Muscle of arm (tissue), 14 donors: Measurements from ENCODE around the gene ZNF775. TPM values are rescaled to one million over a fixed set of nuclear protein-coding genes. Genes with fewer than 3 reads are reported as not detected.

Source experiments
- DNase-seq: peaks from one replicate; pipeline ENCODE4 v3.0.0-alpha.2; 2013
- long read RNA-seq, 11 donors: transcript quantifications; one replicate each; lab custom pipeline, GENCODE V29; 2026
- polyA plus RNA-seq, 12 donors: library from polyadenylated mRNA; unstranded; fragments of 120-200 nt; gene quantifications; one replicate each; pipeline ENCODE4 v1.2.1, GENCODE V29; 2013; ENCODE audit not compliant: insufficient read length in 12 of 12

Gene ZNF775
- 1 to 10 TPM in 11 of 12 donors, not detected in 1; 3.4 to 9.4 (median 5.1) TPM for polyA plus RNA-seq
- long read RNA-seq, donor 1, partial matches to known transcripts: 0 of 4 reads
- long read RNA-seq, donor 1, other reads (novel, unspliced or antisense): 0 of 4 reads
- long read RNA-seq, donor 2, partial matches to known transcripts: 0 of 3 reads
- long read RNA-seq, donor 2, other reads (novel, unspliced or antisense): 0 of 3 reads
- long read RNA-seq, donor 3, partial matches to known transcripts: 0 of 1 reads
- long read RNA-seq, donor 3, other reads (novel, unspliced or antisense): 0 of 1 reads
- long read RNA-seq, donor 4, partial matches to known transcripts: 0 of 3 reads
- long read RNA-seq, donor 4, other reads (novel, unspliced or antisense): 0 of 3 reads
- long read RNA-seq, donor 5, transcript ZNF775-201 (3 exons, 2,257 nt): major isoform, 5 of 5 reads
- long read RNA-seq, donor 5, partial matches to known transcripts: 0 of 5 reads
- long read RNA-seq, donor 5, other reads (novel, unspliced or antisense): 0 of 5 reads
- long read RNA-seq, donor 6, partial matches to known transcripts: 0 of 1 reads
- long read RNA-seq, donor 6, other reads (novel, unspliced or antisense): 0 of 1 reads
- long read RNA-seq, donor 7, partial matches to known transcripts: 5 of 7 reads
- long read RNA-seq, donor 7, other reads (novel, unspliced or antisense): 0 of 7 reads
- long read RNA-seq, donor 8, partial matches to known transcripts: 0 of 2 reads
- long read RNA-seq, donor 8, other reads (novel, unspliced or antisense): 0 of 2 reads
- long read RNA-seq, donor 9, partial matches to known transcripts: 0 of 1 reads
- long read RNA-seq, donor 9, other reads (novel, unspliced or antisense): 0 of 1 reads
- long read RNA-seq, donor 10, partial matches to known transcripts: 0 of 1 reads
- long read RNA-seq, donor 10, other reads (novel, unspliced or antisense): 0 of 1 reads
- long read RNA-seq, donor 11, transcript ZNF775-201 (3 exons, 2,257 nt): major isoform, 5 of 5 reads
- long read RNA-seq, donor 11, partial matches to known transcripts: 0 of 5 reads
- long read RNA-seq, donor 11, other reads (novel, unspliced or antisense): 0 of 5 reads

- DNase-seq: peak; percentile 94
Observed at GRCh38 chr7:150378853-150379440, at the start of gene ZNF775. Gene ZNF775, plus strand, starts transcription at chr7:150379330. Its CDS starts 9,141 bp downstream, at chr7:150388471.

- DNase-seq: no peak
Observed at GRCh38 chr7:150329331-150330120, 49.6 kb upstream of the ZNF775 start.

- DNase-seq: no peak
Observed at GRCh38 chr7:150330211-150330885, 48.8 kb upstream of the ZNF775 start.

GRCh38 chr7:150332852-150333635 is 46.1 kb upstream of the ZNF775 start:
- DNase-seq: no peak

- no peak for DNase-seq
Observed at GRCh38 chr7:150333659-150334058, 45.5 kb upstream of the ZNF775 start.

- no peak for DNase-seq
Observed at GRCh38 chr7:150334108-150334507, 45.0 kb upstream of the ZNF775 start.

- no peak for DNase-seq
Observed at GRCh38 chr7:150335108-150335773, 43.9 kb upstream of the ZNF775 start.

- no peak for DNase-seq
Observed at GRCh38 chr7:150335774-150336112, 43.4 kb upstream of the ZNF775 start.

GRCh38 chr7:150336746-150337145 is 42.4 kb upstream of the ZNF775 start:
- no peak for DNase-seq

GRCh38 chr7:150337179-150337578 is 42.0 kb upstream of the ZNF775 start:
- DNase-seq: no peak

GRCh38 chr7:150337659-150338081 is 41.5 kb upstream of the ZNF775 start:
- DNase-seq: no peak

GRCh38 chr7:150338166-150338829 is 40.8 kb upstream of the ZNF775 start:
- no peak for DNase-seq

GRCh38 chr7:150339409-150339809 is 39.7 kb upstream of the ZNF775 start:
- no peak for DNase-seq

- no peak for DNase-seq
Observed at GRCh38 chr7:150340024-150340749, 38.9 kb upstream of the ZNF775 start.

GRCh38 chr7:150340875-150341262 is 38.3 kb upstream of the ZNF775 start:
- DNase-seq: no peak

GRCh38 chr7:150341263-150342120 is 37.6 kb upstream of the ZNF775 start, which contains the start of gene RARRES2:
Gene RARRES2, minus strand, starts transcription at chr7:150341629. Its CDS starts 1,020 bp downstream, at chr7:150340609.
- DNase-seq: peak; percentile 56

- DNase-seq: no peak
Observed at GRCh38 chr7:150342121-150342408, 37.1 kb upstream of the ZNF775 start.
